Measurements from ENCODE around the gene NTM. TPM values are rescaled to one million over a fixed set of nuclear protein-coding genes. Genes with fewer than 3 reads are reported as not detected.
A peak's percentile ranks its signal among the peaks of the same experiment; 100 is the strongest.

The NTM gene
- total RNA-seq, 1 experiment from 2014 or later = 8.6 TPM

DNA sequence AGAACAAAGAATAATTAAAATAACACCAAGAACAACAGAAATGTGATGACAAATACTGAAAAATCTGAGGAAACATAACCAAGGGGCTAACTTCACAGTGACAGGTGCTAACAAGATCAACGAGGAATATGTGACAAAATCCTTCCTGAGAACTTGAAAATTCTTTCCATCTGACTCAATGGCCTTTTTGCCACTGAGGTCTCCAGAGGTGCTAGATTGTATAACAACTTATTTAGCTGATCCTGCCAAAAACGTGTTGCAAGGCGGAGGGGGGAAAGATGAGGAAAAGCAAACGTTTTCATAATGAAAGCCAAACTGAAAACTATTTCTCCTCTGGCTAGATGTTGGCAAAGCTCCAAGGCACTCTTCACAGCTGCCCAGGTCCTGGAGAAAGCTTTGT lies 364.5 kb downstream of the NTM start:
- no peak overlapping the region for H3K4me3 ChIP-seq (ENCODE audit: low read depth, low read length, poor library complexity, severe bottlenecking)
- H3K9me3 ChIP-seq (ENCODE audit: low read depth, low read length, poor library complexity, severe bottlenecking) = no peaks in the 10 kb centered on the region
- no peak for DNase-seq (ENCODE audit: low spot score)
- no peak overlapping the region for H3K27ac ChIP-seq (ENCODE audit: low read depth, low read length, poor library complexity, severe bottlenecking)
- POLR2A ChIA-PET (ENCODE audit: low non-redundant PET) = interaction anchor here (0.6 kb wide), 1 partner anchor 28 kb away, joined by 4 read pairs; no protein-coding TSS in a partner anchor
- intact Hi-C loops (cut with micrococcal nuclease; ENCODE audit: unreplicated experiment) = no loop called here
- no peak for TF ChIP-seq CTCF (conservative IDR thresholded peaks at IDR 0.05; ENCODE audit: low read depth, low read length)
- no peak for TF ChIP-seq EZH2 (IDR thresholded peaks at IDR 0.05; ENCODE audit: borderline replicate concordance, low read depth, low read length, poor library complexity, severe bottlenecking)
- H3K4me1 ChIP-seq (ENCODE audit: insufficient read depth, low read length, poor library complexity, severe bottlenecking) = no peaks in the 10 kb centered on the region
- BruUV-seq (replicated peaks) = no TSS peak
- peaks cover 6% of the 10 kb centered on the region for H3K27me3 ChIP-seq (replicated peaks; ENCODE audit: insufficient read depth, low read depth, low read length, poor library complexity)
- CTCF ChIA-PET = no interaction called here
- no peaks in the 10 kb centered on the region for H3K36me3 ChIP-seq (ENCODE audit: insufficient read depth, low read length, poor library complexity, severe bottlenecking)

DNA sequence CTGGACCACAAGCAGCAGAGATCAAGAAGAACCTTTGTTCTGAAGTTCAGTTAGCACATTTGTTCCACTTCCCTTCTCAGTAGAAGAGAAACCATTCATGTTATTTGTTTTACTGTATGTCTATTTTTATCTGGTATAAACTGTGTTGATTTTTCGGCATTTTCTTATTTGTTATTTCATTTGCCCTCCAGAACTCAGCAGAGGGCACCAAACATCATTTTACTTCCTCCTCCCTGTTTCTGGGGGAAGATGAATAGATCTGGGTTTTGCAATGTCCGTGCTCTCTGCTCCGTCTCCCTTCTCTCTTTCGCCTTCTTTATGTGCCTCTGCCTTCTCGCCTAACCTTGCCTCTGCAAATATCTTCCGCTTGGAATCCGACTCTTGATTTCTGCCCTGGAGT lies 366.9 kb downstream of the NTM start:
- peaks cover 6% of the 10 kb centered on the region for H3K27me3 ChIP-seq (replicated peaks; ENCODE audit: insufficient read depth, low read depth, low read length, poor library complexity)
- no TSS peak for BruUV-seq (replicated peaks)
- H3K9me3 ChIP-seq (ENCODE audit: low read depth, low read length, poor library complexity, severe bottlenecking) = no peaks in the 10 kb centered on the region
- no peak overlapping the region for H3K4me3 ChIP-seq (ENCODE audit: low read depth, low read length, poor library complexity, severe bottlenecking)
- ChIA-PET CTCF (no interaction called here), POLR2A (ENCODE audit: low non-redundant PET) (no interaction called here)
- H3K4me1 ChIP-seq (ENCODE audit: insufficient read depth, low read length, poor library complexity, severe bottlenecking) = no peaks in the 10 kb centered on the region
- peak; percentile 29; the same call in 1 of the 2 replicates for TF ChIP-seq CTCF (conservative IDR thresholded peaks at IDR 0.05; ENCODE audit: low read depth, low read length)
- TF ChIP-seq EZH2 (IDR thresholded peaks at IDR 0.05; ENCODE audit: borderline replicate concordance, low read depth, low read length, poor library complexity, severe bottlenecking) = no peak
- no peaks in the 10 kb centered on the region for H3K36me3 ChIP-seq (ENCODE audit: insufficient read depth, low read length, poor library complexity, severe bottlenecking)
- DNase-seq (ENCODE audit: low spot score) = no peak
- H3K27ac ChIP-seq (ENCODE audit: low read depth, low read length, poor library complexity, severe bottlenecking) = no peak overlapping the region
- intact Hi-C loops (cut with micrococcal nuclease; ENCODE audit: unreplicated experiment) = no loop called here

- ChIA-PET CTCF (interaction anchor here (0.5 kb wide), 1 partner anchor 12 kb away, joined by 3 read pairs; no protein-coding TSS in a partner anchor), POLR2A (ENCODE audit: low non-redundant PET) (no interaction called here)
- DNase-seq (ENCODE audit: low spot score) = no peak
These were observed 368.9 kb downstream of the NTM start for GRCh38 chr11:131739243-131739882.

More at GRCh38 chr11:131739243-131739882, 368.9 kb downstream of the NTM start:
- TF ChIP-seq EZH2 (IDR thresholded peaks at IDR 0.05; ENCODE audit: borderline replicate concordance, low read depth, low read length, poor library complexity, severe bottlenecking) (no peak), CTCF (conservative IDR thresholded peaks at IDR 0.05; ENCODE audit: low read depth, low read length) (no peak)
- H3K27ac ChIP-seq (ENCODE audit: low read depth, low read length, poor library complexity, severe bottlenecking) = no peak overlapping the region
- H3K4me1 ChIP-seq (ENCODE audit: insufficient read depth, low read length, poor library complexity, severe bottlenecking) = no peaks in the 10 kb centered on the region
- no peaks in the 10 kb centered on the region for H3K9me3 ChIP-seq (ENCODE audit: low read depth, low read length, poor library complexity, severe bottlenecking)
- peaks cover 6% of the 10 kb centered on the region for H3K27me3 ChIP-seq (replicated peaks; ENCODE audit: insufficient read depth, low read depth, low read length, poor library complexity)
- H3K36me3 ChIP-seq (ENCODE audit: insufficient read depth, low read length, poor library complexity, severe bottlenecking) = no peaks in the 10 kb centered on the region
- no TSS peak for BruUV-seq (replicated peaks)
- H3K4me3 ChIP-seq (ENCODE audit: low read depth, low read length, poor library complexity, severe bottlenecking) = no peak overlapping the region
- intact Hi-C loops (cut with micrococcal nuclease; ENCODE audit: unreplicated experiment) = no loop called here
